Breast epithelium (tissue), 4 donors: ENCODE measurements around the gene GPR62. TPM values are rescaled to one million over a fixed set of nuclear protein-coding genes. Genes with fewer than 3 reads are reported as not detected.

Experiments used
- DNase-seq, 2 donors: peaks; one replicate each; pipeline ENCODE4 v3.0.0-alpha.2; 2019; ENCODE audit warnings: low spot score in 2 of 2
- H3K27ac ChIP-seq, 2 donors: fragments of 200-600 bp; sonication (generic) in 1 of 2; one replicate each; pipeline ENCODE4 v1.5.1; 2016 to 2019; ENCODE audit warnings: mild to moderate bottlenecking in 1 of 2
- H3K27me3 ChIP-seq, 2 donors: fragments of 200-600 bp; sonication (generic) in 1 of 2; one replicate each; pipeline versions ENCODE4 v1.5.1 to v1.6.0; 2017 to 2019; ENCODE audit warnings: control low read depth in 1 of 2, mild to moderate bottlenecking in 1 of 2
- H3K36me3 ChIP-seq: fragments of 200-600 bp; one replicate; pipeline ENCODE4 v1.5.1; 2019
- H3K4me1 ChIP-seq, 2 donors: fragments of 200-600 bp; sonication (generic); one replicate each; pipeline ENCODE4 v1.5.1; 2016 to 2019; ENCODE audit warnings: control low read depth in 1 of 2
- H3K4me3 ChIP-seq, 3 donors: fragments of 200-600 bp; sonication (generic); 1 replicate in 2 of 3; 2 replicates in 1 of 3; pipeline ENCODE4 v1.5.1; 2016 to 2019; ENCODE audit warnings: mild to moderate bottlenecking in 3 of 3, moderate library complexity in 2 of 3
- H3K9me3 ChIP-seq, 2 donors: fragments of 200-600 bp; sonication (generic) in 1 of 2; one replicate each; pipeline ENCODE4 v1.5.1; 2016 to 2019; ENCODE audit warnings: control low read depth in 1 of 2
- CTCF ChIP-seq, 3 donors: fragments of 450-650 bp; IDR thresholded peaks; one replicate each; pipeline ENCODE4 v1.5.1; 2016 to 2017; ENCODE audit warnings: antibody characterized with exemption in 3 of 3, mild to moderate bottlenecking in 3 of 3, moderate library complexity in 3 of 3
- POLR2A ChIP-seq: fragments of 450-650 bp; IDR thresholded peaks from one replicate; pipeline ENCODE4 v1.6.1; 2016; ENCODE audit warnings: antibody characterized with exemption, mild to moderate bottlenecking, moderate library complexity
- POLR2AphosphoS5 ChIP-seq, 3 donors: sonication (generic); formaldehyde crosslinking; IDR thresholded peaks; one replicate each; pipeline ENCODE4 v1.6.1; 2017; ENCODE audit warnings: antibody characterized with exemption in 3 of 3
- intact Hi-C: fragments of 100-400 bp; cut with DNase I; formaldehyde crosslinking; loops from one replicate; pipeline ENCODE4 v1.15.1; 2023; ENCODE audit warnings: low total_unique reads
- total RNA-seq, 3 donors: library from RNA; depleted of rRNA; stranded (reverse); fragments of >200 nt; gene quantifications; one replicate each; pipeline ENCODE4 v1.1.0, GENCODE V29; 2016

GPR62 gene
- total RNA-seq, 3 donors from 2014 or later, result 0.16 TPM; not detected in 2

- intact Hi-C loops, result no loop called here
- peaks cover 15 to 20% of the 10 kb centered on the region in 2 donors for H3K4me1 ChIP-seq
- peak overlapping the region; percentile 21 to 97 for H3K27ac ChIP-seq
- H3K36me3 ChIP-seq, result no peaks in the 10 kb centered on the region
- H3K9me3 ChIP-seq, result no peaks in the 10 kb centered on the region
- TF ChIP-seq POLR2A, result no peak
- TF ChIP-seq POLR2AphosphoS5 (IDR thresholded peaks at IDR 0.05), result no peak
- TF ChIP-seq CTCF (IDR thresholded peaks at IDR 0.05), result no peak
- DNase-seq, result no peak
- peak overlapping the region in 2 of 3 donors; percentile 63 to 92 for H3K4me3 ChIP-seq
- no peaks in the 10 kb centered on the region for H3K27me3 ChIP-seq
Measured at GRCh38 chr3:51966016-51966415, 10.8 kb downstream of the GPR62 start.

- Histone ChIP-seq H3K27me3 (no peaks in the 10 kb centered on the region), H3K9me3 (no peaks in the 10 kb centered on the region), H3K27ac (peak overlapping the region; percentile 92 to 97), H3K4me3 (peak overlapping the region; percentile 63 to 92 (median 74)), H3K4me1 (peaks cover 15 to 20% of the 10 kb centered on the region in 2 donors), H3K36me3 (no peaks in the 10 kb centered on the region)
- intact Hi-C loops, result no loop called here
- no peak for TF ChIP-seq POLR2A
- TF ChIP-seq POLR2AphosphoS5 (IDR thresholded peaks at IDR 0.05), result no peak
- TF ChIP-seq CTCF (IDR thresholded peaks at IDR 0.05), result no peak
- DNase-seq, result no peak
Measured at GRCh38 chr3:51966486-51966885, 11.3 kb downstream of the GPR62 start.

GRCh38 chr3:51966922-51967383 is 11.8 kb downstream of the GPR62 start:
- TF ChIP-seq POLR2A (no peak), POLR2AphosphoS5 (IDR thresholded peaks at IDR 0.05) (no peak), CTCF (IDR thresholded peaks at IDR 0.05) (no peak)
- no peak for DNase-seq
- Histone ChIP-seq H3K4me3 (peak overlapping the region; percentile 63 to 92 (median 74)), H3K9me3 (no peaks in the 10 kb centered on the region), H3K27ac (peak overlapping the region; percentile 92 to 97), H3K4me1 (peaks cover 15 to 20% of the 10 kb centered on the region in 2 donors), H3K27me3 (no peaks in the 10 kb centered on the region), H3K36me3 (no peaks in the 10 kb centered on the region)
- intact Hi-C loops, result no loop called here

GRCh38 chr3:51967384-51968169 is 12.4 kb downstream of the GPR62 start, which contains the start of gene PCBP4:
Gene PCBP4 (minus strand): TSS chr3:51967454. CDS start chr3:51961240, 6,214 bp downstream.
- DNase-seq, result peak; percentile 65 to 69
- H3K36me3 ChIP-seq, result no peaks in the 10 kb centered on the region
- H3K4me1 ChIP-seq, result peaks cover 15 to 20% of the 10 kb centered on the region in 2 donors
- no peaks in the 10 kb centered on the region for H3K27me3 ChIP-seq
- peak within 1 kb of the TSS; percentile 63 to 92 (median 74) for H3K4me3 ChIP-seq
- peak within 1 kb of the TSS; percentile 92 to 97 for H3K27ac ChIP-seq
- no peaks in the 10 kb centered on the region for H3K9me3 ChIP-seq
- TF ChIP-seq POLR2AphosphoS5 (IDR thresholded peaks at IDR 0.05) (peak in 1 of 3 donors; percentile 14), CTCF (IDR thresholded peaks at IDR 0.05) (no peak)
- intact Hi-C loops, result no loop called here

- Histone ChIP-seq H3K27me3 (no peaks in the 10 kb centered on the region), H3K36me3 (no peaks in the 10 kb centered on the region), H3K27ac (peak overlapping the region; percentile 92 to 97), H3K9me3 (no peaks in the 10 kb centered on the region), H3K4me3 (peak overlapping the region; percentile 63 to 92 (median 74)), H3K4me1 (peaks cover 15 to 20% of the 10 kb centered on the region in 2 donors)
- DNase-seq, result no peak
- TF ChIP-seq CTCF (IDR thresholded peaks at IDR 0.05) (no peak), POLR2A (no peak), POLR2AphosphoS5 (IDR thresholded peaks at IDR 0.05) (no peak)
- intact Hi-C loops, result no loop called here
Measured at GRCh38 chr3:51968170-51968775, 13.1 kb downstream of the GPR62 start.
